Pancreas (tissue), 10 donors: ENCODE measurements around the gene RBM43. TPM values are rescaled to one million over a fixed set of nuclear protein-coding genes. Genes with fewer than 3 reads are reported as not detected.

ENCODE experiments used
- ATAC-seq, 4 donors: fragments of 200-7000 bp; cut with Tn5 transposase; one replicate each; pipeline versions ENCODE4 v1.8.0 to v1.9.1; 2020; ENCODE audit warnings: mild to moderate bottlenecking in 4 of 4, moderate library complexity in 4 of 4
- DNase-seq, 6 donors: peaks; one replicate each; pipeline ENCODE4 v3.0.0-alpha.2; 2020
- FAIRE-seq: peaks from 2 replicates; lab custom pipeline; 2012; peaks lifted over from hg19 to GRCh38; lab: Jason Lieb, UNC
- H3K27ac ChIP-seq, 4 donors: fragments of 200-600 bp; sonication (generic); 1 replicate in 3 of 4; 2 replicates in 1 of 4; pipeline versions ENCODE4 v1.5.0 to v1.8.0; 2020
- H3K27me3 ChIP-seq, 4 donors: fragments of 200-600 bp; one replicate each; pipeline ENCODE4 v1.8.0; 2021
- H3K36me3 ChIP-seq, 3 donors: fragments of 200-600 bp; sonication (generic) in 1 of 3; one replicate each; pipeline versions ENCODE4 v1.5.0 to v1.8.0; 2020 to 2021
- H3K4me1 ChIP-seq, 3 donors: fragments of 200-600 bp; one replicate each; pipeline ENCODE4 v1.8.0; 2021
- H3K4me3 ChIP-seq, 4 donors: fragments of 200-600 bp; sonication (generic) in 2 of 4; one replicate each; pipeline versions ENCODE4 v1.5.0 to v1.8.0; 2020 to 2021
- H3K9me3 ChIP-seq, 4 donors: fragments of 200-600 bp; one replicate each; pipeline ENCODE4 v1.8.0; 2021
- CTCF ChIP-seq, 4 donors: fragments of 200-600 bp; sonication (generic) in 3 of 4; IDR thresholded peaks; one replicate each; pipeline versions ENCODE4 v1.5.0 to v1.8.0; 2021; ENCODE audit warnings: antibody characterized with exemption in 4 of 4
- WGBS, 2 donors: extraction: QIAGEN DNeasy Blood & Tissue Kit; methylation state at CpG; one replicate each; pipeline ENCODE4 v1.1.7; 2013; 5-methylcytosine and 5-hydroxymethylcytosine counted together
- intact Hi-C, 3 donors: fragments of 100-400 bp; cut with DNase I; formaldehyde crosslinking; loops; one replicate each; pipeline versions ENCODE4 v1.11.1 to v1.14.2; 2022
- polyA plus RNA-seq, 2 donors: library from polyadenylated mRNA; stranded (reverse); fragments of 200-250 nt; gene quantifications; one replicate each; pipeline ENCODE4 v1.2.3, GENCODE V29; 2013
- total RNA-seq, 6 donors: library from RNA; stranded (reverse); fragmentation: NEBNext Ultra II Directional in 4 of 6; extraction: Animal tissue kit (Norgen Biotek cat#: 25700) in 4 of 6; gene quantifications; one replicate each; pipeline versions ENCODE4 v1.2.1 to v1.2.4, GENCODE V29; 2021 to 2023
- donor health status: healthy with polysubstance abuse.
- donor health status: DM: no; HTN: no; CAD: no; lungs with moderate emphysema.
- donor health status: DM: no; HTN: no; CAD: no.
- donor health status: control.
- donor health status: control.
- donor health status: Bipolar disorder and iron deficiency.
- donor health status: DM: yes; HTN: yes; CAD: no.
- donor health status: DM: no; HTN: no; CAD: no.
- donor health status: DM: no; HTN: no; CAD: no.
- donor health status: DM: yes; HTN: yes; CAD: no.

Gene RBM43
- total and polyA plus RNA-seq, 8 donors: 1.4 to 4.2 (median 2.8) TPM

- no peak for TF ChIP-seq CTCF (IDR thresholded peaks at IDR 0.05)
- 47 to 51% methylated on average over 3 of the region's 3 CpGs for WGBS, 2 donors
- no peak overlapping the region for H3K27ac ChIP-seq
- no peaks in the 10 kb centered on the region for H3K4me1 ChIP-seq
- ATAC-seq: no peak
- no peak for DNase-seq
- FAIRE-seq: no peak
- no peaks in the 10 kb centered on the region for H3K9me3 ChIP-seq
- no peaks in the 10 kb centered on the region for H3K36me3 ChIP-seq
- intact Hi-C loops: no loop called here
- no peak overlapping the region for H3K4me3 ChIP-seq
- H3K27me3 ChIP-seq: no peaks in the 10 kb centered on the region
Measured at GRCh38 chr2:151241224-151241623, 20.4 kb downstream of the RBM43 start.

- H3K4me3 ChIP-seq: no peak overlapping the region
- FAIRE-seq (no peak), DNase-seq (no peak), ATAC-seq (no peak)
- 17 to 23% methylated on average over 1 of the region's 1 CpG for WGBS, 2 donors
- no peaks in the 10 kb centered on the region for H3K9me3 ChIP-seq
- no peaks in the 10 kb centered on the region for H3K4me1 ChIP-seq
- no peaks in the 10 kb centered on the region for H3K36me3 ChIP-seq
- no peak for TF ChIP-seq CTCF (IDR thresholded peaks at IDR 0.05)
- intact Hi-C loops: no loop called here
- no peak overlapping the region for H3K27ac ChIP-seq
- H3K27me3 ChIP-seq: no peaks in the 10 kb centered on the region
Measured at GRCh38 chr2:151240433-151240832, 21.2 kb downstream of the RBM43 start.

GRCh38 chr2:151239624-151240023, 22.0 kb downstream of the RBM43 start:
- H3K9me3 ChIP-seq: no peaks in the 10 kb centered on the region
- H3K27me3 ChIP-seq: no peaks in the 10 kb centered on the region
- ATAC-seq (no peak), FAIRE-seq (no peak), DNase-seq (no peak)
- no peak for TF ChIP-seq CTCF (IDR thresholded peaks at IDR 0.05)
- H3K36me3 ChIP-seq: no peaks in the 10 kb centered on the region
- H3K27ac ChIP-seq: no peak overlapping the region
- no peaks in the 10 kb centered on the region for H3K4me1 ChIP-seq
- no peak overlapping the region for H3K4me3 ChIP-seq
- 76 to 79% methylated on average over 9 of the region's 9 CpGs for WGBS, 2 donors
- intact Hi-C loops: no loop called here

- intact Hi-C loops: no loop called here
- H3K27ac ChIP-seq: no peak overlapping the region
- peak; percentile 33 to 77 (median 70) for TF ChIP-seq CTCF (IDR thresholded peaks at IDR 0.05)
- peak; percentile 57 for FAIRE-seq
- no peaks in the 10 kb centered on the region for H3K4me1 ChIP-seq
- ATAC-seq: peak; percentile 56 to 89 (median 86)
- no peak overlapping the region for H3K4me3 ChIP-seq
- 11 to 14% methylated on average over 6 of the region's 6 CpGs for WGBS, 2 donors
- no peaks in the 10 kb centered on the region for H3K9me3 ChIP-seq
- H3K36me3 ChIP-seq: no peaks in the 10 kb centered on the region
- DNase-seq: peak in 1 of 6 donors; percentile 28
- H3K27me3 ChIP-seq: no peaks in the 10 kb centered on the region
Measured at GRCh38 chr2:151238527-151239487, 22.9 kb downstream of the RBM43 start.
